Heart left ventricle (tissue), 16 donors: ENCODE data around the gene ZBTB45. TPM values are rescaled to one million over a fixed set of nuclear protein-coding genes. Genes with fewer than 3 reads are reported as not detected.
"Not testable (repeated sequence)": the region's sequence is repeated elsewhere in the genome, so short reads cannot be mapped to it uniquely, and the experiment has no call there.

Experiments
- ATAC-seq, 4 donors: fragments of 200-7000 bp; cut with Tn5 transposase; one replicate each; pipeline ENCODE4 v1.9.1; 2020 to 2022; ENCODE audit warnings: moderate library complexity in 4 of 4, mild to moderate bottlenecking in 3 of 4, moderate number of reproducible peaks in 1 of 4
- DNase-seq, 5 donors: peaks; one replicate each; pipeline ENCODE4 v3.0.0-alpha.2; 2020
- H3K27ac ChIP-seq, 12 donors: fragments of 200-600 bp; sonication (generic) in 4 of 12; one replicate each; pipeline versions ENCODE4 v1.5.0 to v1.8.0; 2016 to 2022; ENCODE audit warnings: mild to moderate bottlenecking in 2 of 12
- H3K27me3 ChIP-seq, 9 donors: fragments of 200-600 bp; sonication (generic) in 2 of 9; one replicate each; pipeline versions ENCODE4 v1.5.1 to v1.8.0; 2016 to 2022; ENCODE audit warnings: mild to moderate bottlenecking in 3 of 9
- H3K36me3 ChIP-seq, 9 donors: fragments of 200-600 bp; sonication (generic) in 2 of 9; one replicate each; pipeline versions ENCODE4 v1.5.0 to v1.8.0; 2018 to 2022; ENCODE audit warnings: mild to moderate bottlenecking in 2 of 9
- H3K4me1 ChIP-seq, 12 donors: fragments of 200-600 bp; sonication (generic) in 4 of 12; one replicate each; pipeline versions ENCODE4 v1.5.0 to v1.8.0; 2016 to 2022; ENCODE audit warnings: mild to moderate bottlenecking in 3 of 12
- H3K4me3 ChIP-seq, 12 donors: fragments of 200-600 bp; sonication (generic) in 4 of 12; one replicate each; pipeline versions ENCODE4 v1.5.0 to v1.8.0; 2017 to 2022; ENCODE audit warnings: mild to moderate bottlenecking in 9 of 12, moderate library complexity in 4 of 12
- H3K9me3 ChIP-seq, 12 donors: fragments of 200-600 bp; sonication (generic) in 4 of 12; one replicate each; pipeline versions ENCODE4 v1.5.0 to v1.8.0; 2016 to 2022; ENCODE audit warnings: mild to moderate bottlenecking in 1 of 12
- POLR2A ChIP-seq, 2 donors: fragments of 450-650 bp; IDR thresholded peaks; one replicate each; pipeline ENCODE4 v1.6.1; 2017; ENCODE audit warnings: antibody characterized with exemption in 2 of 2, mild to moderate bottlenecking in 2 of 2, moderate library complexity in 2 of 2
- WGBS, 4 donors: extraction: QIAGEN DNeasy Blood & Tissue Kit in 2 of 4; methylation state at CpG; one replicate each; pipeline versions ENCODE4 v1.1.5 to v1.1.7; 2013 to 2018; 5-methylcytosine and 5-hydroxymethylcytosine counted together
- intact Hi-C, 10 donors: fragments of 100-400 bp; cut with DNase I; formaldehyde crosslinking; loops; one replicate each; pipeline versions ENCODE4 v1.11.1 to v1.14.2; 2022
- polyA plus RNA-seq, 2 donors: library from polyadenylated mRNA; stranded (reverse); fragments of 200-250 nt; gene quantifications; one replicate each; pipeline ENCODE4 v1.2.3, GENCODE V29; 2013
- total RNA-seq, 9 donors: library from RNA; depleted of rRNA in 2 of 9; stranded (reverse); fragments of >200 nt in 2 of 9; fragmentation: NEBNext Ultra II Directional in 3 of 9; extraction: Animal tissue kit (Norgen Biotek cat#: 25700) in 3 of 9; gene quantifications; one replicate each; pipeline versions ENCODE4 v1.1.0 to v1.2.4, GENCODE V29; 2016 to 2023
- TF ChIP-seq, protein P1 (sequence below), 12 donors: fragments of 200-600 bp; sonication (generic) in 4 of 12; IDR thresholded peaks; one replicate each; pipeline versions ENCODE4 v1.5.0 to v1.8.0; 2018 to 2022; ENCODE audit warnings: antibody characterized with exemption in 12 of 12, mild to moderate bottlenecking in 5 of 12
- donor health status: ischemic (EF 13 %, LVEDD 7.1; RV severe dilation, severe dysfunction).
- donor health status: healthy with polysubstance abuse.
- donor health status: DM: no; HTN: yes; CAD: no.
- donor health status: DM: no; HTN: no; CAD: no.
- donor health status: ischemic (EF 25% LVEDD 6.9; RV normal size, moderate dysfunction).
- donor health status: ischemic (EF 25% LVEDD 5.7; RV mildly dilated, moderate dysfunction).
- donor health status: healthy.
- donor health status: DM: yes; HTN: yes; CAD: no.
- donor health status: ischemic (EF 35%, LVEDD 5.7; RV mildly dilated, moderate dysfunction).
- donor health status: nonischemic (EF 11% LVEDD 7.7; RV severe dilation, severe dysfunction).
- donor health status: DM: yes; HTN: yes; CAD: no.
- donor health status: PGD.
- donor health status: ischemic (EF 29% LVEDD 5.4; RV normal size, mild dysfunction).
- donor health status: nonischemic (EF 23%, LVEDD 6.1; RV moderate dilation, normal function).

Gene ZBTB45
- total and polyA plus RNA-seq, 11 donors = 6.9 to 13.4 (median 10.4) TPM

DNA sequence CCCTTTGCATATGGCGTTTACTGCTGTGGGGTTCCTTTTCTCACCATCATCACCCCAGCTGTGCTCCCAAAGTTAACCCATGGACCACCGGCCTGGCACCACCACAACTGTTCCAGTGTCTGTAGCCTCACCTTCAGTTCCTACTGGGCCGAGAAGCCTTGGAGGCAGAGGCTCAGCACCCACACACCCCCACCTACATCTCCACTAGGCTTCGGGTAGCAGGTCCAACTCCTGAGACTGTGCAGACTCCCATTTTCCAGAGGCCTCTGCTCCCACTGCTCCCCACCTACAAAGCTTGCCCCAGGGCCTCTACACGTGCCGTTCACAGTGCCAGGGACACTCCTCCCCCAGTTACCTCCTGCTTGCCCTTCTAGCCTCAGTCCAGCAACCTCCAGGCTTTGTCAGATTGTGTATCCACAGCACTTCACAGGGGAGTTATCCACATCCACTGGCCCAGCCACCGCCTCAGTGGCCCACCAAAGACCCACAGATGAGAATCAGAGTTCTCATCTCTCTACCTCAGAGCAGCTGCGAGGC lies 21.9 kb downstream of the ZBTB45 start:
- TF ChIP-seq POLR2A (IDR thresholded peaks at IDR 0.05) = no peak
- TF ChIP-seq, protein P1, sequence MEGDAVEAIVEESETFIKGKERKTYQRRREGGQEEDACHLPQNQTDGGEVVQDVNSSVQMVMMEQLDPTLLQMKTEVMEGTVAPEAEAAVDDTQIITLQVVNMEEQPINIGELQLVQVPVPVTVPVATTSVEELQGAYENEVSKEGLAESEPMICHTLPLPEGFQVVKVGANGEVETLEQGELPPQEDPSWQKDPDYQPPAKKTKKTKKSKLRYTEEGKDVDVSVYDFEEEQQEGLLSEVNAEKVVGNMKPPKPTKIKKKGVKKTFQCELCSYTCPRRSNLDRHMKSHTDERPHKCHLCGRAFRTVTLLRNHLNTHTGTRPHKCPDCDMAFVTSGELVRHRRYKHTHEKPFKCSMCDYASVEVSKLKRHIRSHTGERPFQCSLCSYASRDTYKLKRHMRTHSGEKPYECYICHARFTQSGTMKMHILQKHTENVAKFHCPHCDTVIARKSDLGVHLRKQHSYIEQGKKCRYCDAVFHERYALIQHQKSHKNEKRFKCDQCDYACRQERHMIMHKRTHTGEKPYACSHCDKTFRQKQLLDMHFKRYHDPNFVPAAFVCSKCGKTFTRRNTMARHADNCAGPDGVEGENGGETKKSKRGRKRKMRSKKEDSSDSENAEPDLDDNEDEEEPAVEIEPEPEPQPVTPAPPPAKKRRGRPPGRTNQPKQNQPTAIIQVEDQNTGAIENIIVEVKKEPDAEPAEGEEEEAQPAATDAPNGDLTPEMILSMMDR (IDR thresholded peaks at IDR 0.05) = no peak
- ATAC-seq = no peak
- no peak overlapping the region for H3K4me3 ChIP-seq
- no peak overlapping the region for H3K27ac ChIP-seq
- H3K27me3 ChIP-seq = no peaks in the 10 kb centered on the region
- 84 to 90% (median 85%) methylated on average over 8 of the region's 8 CpGs for WGBS, 4 donors
- H3K4me1 ChIP-seq = peaks cover 0 to 27% (median 22%) of the 10 kb centered on the region in 12 donors
- intact Hi-C loops = no loop called here
- DNase-seq = no peak
- no peaks in the 10 kb centered on the region for H3K36me3 ChIP-seq
- no peaks in the 10 kb centered on the region for H3K9me3 ChIP-seq

DNA sequence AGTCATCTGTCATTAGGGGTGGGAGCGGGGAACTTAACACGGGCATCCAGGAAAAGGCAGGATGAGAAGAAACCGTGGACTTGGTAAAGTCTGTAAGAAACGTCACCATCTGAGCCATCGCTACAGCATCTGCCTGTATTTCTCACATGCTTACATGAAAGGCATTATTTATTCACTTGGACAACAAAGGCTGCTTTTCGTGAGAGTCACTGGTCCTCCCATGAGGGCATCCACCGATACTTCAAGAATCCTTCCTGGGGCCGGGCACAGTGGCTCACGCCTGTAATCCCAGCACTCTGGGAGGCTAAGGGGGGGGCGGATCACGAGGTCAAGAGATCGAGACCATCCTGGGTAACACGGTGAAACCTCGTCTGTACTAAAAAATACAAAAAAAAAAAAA lies 27.3 kb downstream of the ZBTB45 start:
- Histone ChIP-seq H3K9me3 (no peaks in the 10 kb centered on the region), H3K4me3 (no peak overlapping the region), H3K36me3 (no peaks in the 10 kb centered on the region), H3K27ac (no peak overlapping the region), H3K4me1 (no peaks in the 10 kb centered on the region), H3K27me3 (no peaks in the 10 kb centered on the region)
- no peak for ATAC-seq
- intact Hi-C loops = no loop called here
- TF ChIP-seq, protein P1 (IDR thresholded peaks at IDR 0.05) = no peak
- TF ChIP-seq POLR2A (IDR thresholded peaks at IDR 0.05) = no peak
- WGBS, 4 donors = 90 to 93% (median 91%) methylated on average over 14 of the region's 14 CpGs
- DNase-seq = no peak

DNA sequence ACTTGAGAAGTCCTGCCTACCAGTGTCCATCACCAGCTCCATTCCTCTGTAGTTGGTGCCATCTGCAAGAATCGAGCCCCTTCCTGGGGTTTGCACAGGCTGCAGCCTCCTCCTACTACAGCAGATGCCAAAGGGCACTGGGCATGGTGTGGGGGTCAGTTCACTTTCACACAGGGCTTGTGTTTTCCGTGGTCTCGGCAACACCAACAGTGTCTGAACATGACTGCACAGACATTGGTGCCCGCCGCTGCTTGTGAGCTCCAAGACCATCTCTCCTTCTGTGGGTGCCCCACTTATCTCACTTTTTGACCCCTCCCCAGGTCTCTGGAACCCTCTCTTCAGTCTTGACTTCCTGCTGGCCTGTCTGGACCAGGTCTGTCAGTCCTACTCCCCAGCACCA lies 28.2 kb downstream of the ZBTB45 start:
- TF ChIP-seq, protein P1 (IDR thresholded peaks at IDR 0.05) = no peak
- TF ChIP-seq POLR2A (IDR thresholded peaks at IDR 0.05) = no peak
- ATAC-seq = no peak
- Histone ChIP-seq H3K27ac (no peak overlapping the region), H3K4me3 (no peak overlapping the region), H3K9me3 (no peaks in the 10 kb centered on the region), H3K27me3 (no peaks in the 10 kb centered on the region), H3K36me3 (no peaks in the 10 kb centered on the region), H3K4me1 (no peaks in the 10 kb centered on the region)
- intact Hi-C loops = no loop called here
- no peak for DNase-seq
- WGBS, 4 donors = 86 to 90% (median 89%) methylated on average over 5 of the region's 5 CpGs

DNA sequence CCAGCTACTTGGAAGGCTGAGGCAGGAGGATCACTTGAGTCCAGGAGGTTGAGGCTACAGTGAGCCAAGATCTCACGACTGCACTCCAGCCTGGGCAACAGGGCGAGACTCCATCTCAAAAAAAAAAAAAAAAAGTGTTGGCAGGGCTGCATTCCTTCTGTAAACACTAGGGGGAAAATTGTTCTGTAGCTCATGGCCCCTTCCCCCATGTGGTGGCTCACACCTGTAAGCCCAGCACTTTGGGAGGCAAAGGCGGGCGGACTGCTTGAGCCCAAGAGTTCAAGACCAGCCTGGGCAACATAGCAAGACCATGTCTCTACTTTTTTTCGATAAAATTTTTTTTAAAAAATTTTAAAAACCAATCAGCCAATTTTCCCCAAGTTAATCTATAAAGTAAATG lies 35.3 kb downstream of the ZBTB45 start:
- DNase-seq, H3K4me3 ChIP-seq, H3K9me3 ChIP-seq, H3K27me3 ChIP-seq, ATAC-seq, H3K4me1 ChIP-seq, intact Hi-C loops, H3K27ac ChIP-seq: not testable (repeated sequence)
- 90 to 93% (median 93%) methylated on average over 5 of the region's 5 CpGs for WGBS, 4 donors
- peaks cover 0 to 21% (median 8%) of the 10 kb centered on the region in 9 donors for H3K36me3 ChIP-seq

DNA sequence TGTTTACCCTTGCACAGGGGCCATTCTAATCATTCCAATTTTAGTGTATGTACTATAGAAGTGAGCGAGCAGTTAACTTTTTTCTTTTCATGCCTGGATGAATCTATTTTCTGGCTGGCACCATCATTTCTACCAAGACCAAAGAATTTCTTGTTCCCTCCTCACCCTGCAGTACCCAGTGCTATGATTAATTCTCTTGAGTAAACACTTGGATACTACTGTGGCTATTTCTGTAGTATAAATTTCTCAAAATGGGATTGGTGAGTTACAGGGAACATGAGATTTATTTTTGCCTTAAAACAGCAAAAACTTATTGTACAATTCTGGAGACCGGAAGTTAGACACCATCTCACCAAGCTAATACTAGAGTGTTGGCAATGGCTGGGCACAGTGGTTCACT lies 35.8 kb downstream of the ZBTB45 start:
- TF ChIP-seq, protein P1 (IDR thresholded peaks at IDR 0.05) = no peak
- TF ChIP-seq POLR2A (IDR thresholded peaks at IDR 0.05) = no peak
- H3K27me3 ChIP-seq = no peaks in the 10 kb centered on the region
- ATAC-seq (no peak), DNase-seq (no peak)
- intact Hi-C loops = no loop called here
- peaks cover 0 to 24% (median 10%) of the 10 kb centered on the region in 9 donors for H3K36me3 ChIP-seq
- no peaks in the 10 kb centered on the region for H3K9me3 ChIP-seq
- H3K4me1 ChIP-seq = no peaks in the 10 kb centered on the region
- H3K27ac ChIP-seq = no peak overlapping the region
- WGBS, 4 donors = 82 to 95% (median 86%) methylated on average over 2 of the region's 2 CpGs
- no peak overlapping the region for H3K4me3 ChIP-seq
